ENCODE results near the gene UBTFL1.
"Not testable (repeated sequence)": the region's sequence is repeated elsewhere in the genome, so short reads cannot be mapped to it uniquely, and the experiment has no call there.

The UBTFL1 gene

GRCh38 chr11:90085650-90086049, at the start of gene UBTFL1:
UBTFL1 (plus strand) TSS chr11:90085950; CDS start chr11:90085950, 0 bp downstream.
- in situ Hi-C loops (cut with HindIII; ENCODE audit: low sequenced_read_pairs): not testable (repeated sequence)

GRCh38 chr11:90051591-90052209, 34.0 kb upstream of the UBTFL1 start:
- DNase-seq (ENCODE audit: low read depth, low spot score); in situ Hi-C loops (cut with HindIII; ENCODE audit: low sequenced_read_pairs): not testable (repeated sequence)

More at GRCh38 chr11:90085650-90086049, at the start of gene UBTFL1:
- not testable (repeated sequence) for DNase-seq (ENCODE audit: low read depth, low spot score); H3K4me3 ChIP-seq (ENCODE audit: low read depth, low read length)

GRCh38 chr11:90052311-90052710, 33.4 kb upstream of the UBTFL1 start:
- in situ Hi-C loops (cut with HindIII; ENCODE audit: low sequenced_read_pairs); DNase-seq (ENCODE audit: low read depth, low spot score); H3K4me3 ChIP-seq (ENCODE audit: low read depth, low read length): not testable (repeated sequence)

More at GRCh38 chr11:90051591-90052209, 34.0 kb upstream of the UBTFL1 start:
- not testable (repeated sequence) for H3K4me3 ChIP-seq (ENCODE audit: low read depth, low read length)

- DNase-seq (ENCODE audit: low read depth, low spot score); in situ Hi-C loops (cut with HindIII; ENCODE audit: low sequenced_read_pairs): not testable (repeated sequence)
Measured at GRCh38 chr11:90053545-90053944, 32.2 kb upstream of the UBTFL1 start.

GRCh38 chr11:90088731-90089130, 3.0 kb downstream of the UBTFL1 start:
- in situ Hi-C loops (cut with HindIII; ENCODE audit: low sequenced_read_pairs); DNase-seq (ENCODE audit: low read depth, low spot score); H3K4me3 ChIP-seq (ENCODE audit: low read depth, low read length): not testable (repeated sequence)

More at GRCh38 chr11:90053545-90053944, 32.2 kb upstream of the UBTFL1 start:
- not testable (repeated sequence) for H3K4me3 ChIP-seq (ENCODE audit: low read depth, low read length)

GRCh38 chr11:90095230-90095924, 9.6 kb downstream of the UBTFL1 start:
- DNase-seq (ENCODE audit: low read depth, low spot score); in situ Hi-C loops (cut with HindIII; ENCODE audit: low sequenced_read_pairs); H3K4me3 ChIP-seq (ENCODE audit: low read depth, low read length): not testable (repeated sequence)

GRCh38 chr11:90098261-90098660, 12.5 kb downstream of the UBTFL1 start:
- H3K4me3 ChIP-seq (ENCODE audit: low read depth, low read length); in situ Hi-C loops (cut with HindIII; ENCODE audit: low sequenced_read_pairs); DNase-seq (ENCODE audit: low read depth, low spot score): not testable (repeated sequence)

GRCh38 chr11:90100431-90100830, 14.7 kb downstream of the UBTFL1 start:
- DNase-seq (ENCODE audit: low read depth, low spot score): no peak
- TF ChIP-seq CTCF (IDR thresholded peaks at IDR 0.05; ENCODE audit: low read depth, low read length): no peak
- in situ Hi-C loops (cut with HindIII; ENCODE audit: low sequenced_read_pairs): no loop called here

GRCh38 chr11:90113541-90113940, 27.8 kb downstream of the UBTFL1 start:
- no peak overlapping the region for H3K4me3 ChIP-seq (ENCODE audit: low read depth, low read length)
- DNase-seq (ENCODE audit: low read depth, low spot score): peak; percentile 11
- in situ Hi-C loops (cut with HindIII; ENCODE audit: low sequenced_read_pairs): no loop called here
- peak; percentile 27 for TF ChIP-seq CTCF (IDR thresholded peaks at IDR 0.05; ENCODE audit: low read depth, low read length)

More at GRCh38 chr11:90100431-90100830, 14.7 kb downstream of the UBTFL1 start:
- H3K4me3 ChIP-seq (ENCODE audit: low read depth, low read length): no peak overlapping the region

- DNase-seq (ENCODE audit: low read depth, low spot score): no peak
- in situ Hi-C loops (cut with HindIII; ENCODE audit: low sequenced_read_pairs): no loop called here
- no peak overlapping the region for H3K4me3 ChIP-seq (ENCODE audit: low read depth, low read length)
- TF ChIP-seq CTCF (IDR thresholded peaks at IDR 0.05; ENCODE audit: low read depth, low read length): no peak
Measured at GRCh38 chr11:90120191-90120590, 34.4 kb downstream of the UBTFL1 start.

Measured in astrocyte of the spinal cord (primary cell).